GM19099 (cell line): ENCODE results near the gene GP1BA.
A peak's percentile ranks its signal among the peaks of the same experiment; 100 is the strongest.

Source experiments
- POLR2A ChIP-seq: IDR thresholded peaks from 3 replicates; pipeline ENCODE4 v1.6.1; 2011; ENCODE audit warnings: low read depth; ENCODE audit not compliant: insufficient read length; ENCODE audit errors: extremely low read depth

GP1BA gene

GRCh38 chr17:4950746-4951204 is 18.7 kb downstream of the GP1BA start, which contains the start of gene ENO3:
Gene ENO3 (plus strand): TSS chr17:4951119. CDS start chr17:4951830, 711 bp downstream.
- peak; percentile 15 for TF ChIP-seq POLR2A

- TF ChIP-seq POLR2A = no peak
Measured at GRCh38 chr17:4951486-4951885, 19.4 kb downstream of the GP1BA start.

GRCh38 chr17:4953451-4953961 is 21.4 kb downstream of the GP1BA start:
- no peak for TF ChIP-seq POLR2A

GRCh38 chr17:4955091-4955490 is 23.0 kb downstream of the GP1BA start:
- no peak for TF ChIP-seq POLR2A

GRCh38 chr17:4956493-4957061 is 24.5 kb downstream of the GP1BA start:
- TF ChIP-seq POLR2A = no peak

GRCh38 chr17:4958102-4958501 is 26.0 kb downstream of the GP1BA start:
- TF ChIP-seq POLR2A = no peak

- no peak for TF ChIP-seq POLR2A
Measured at GRCh38 chr17:4959261-4959965, 27.3 kb downstream of the GP1BA start.

GRCh38 chr17:4960279-4960922 is 28.3 kb downstream of the GP1BA start:
- TF ChIP-seq POLR2A = no peak

GRCh38 chr17:4965311-4965986 is 33.4 kb downstream of the GP1BA start:
- no peak for TF ChIP-seq POLR2A

GRCh38 chr17:4966844-4967538 is 34.9 kb downstream of the GP1BA start:
- peak; percentile 30 for TF ChIP-seq POLR2A

- peak; percentile 86 for TF ChIP-seq POLR2A
Measured at GRCh38 chr17:4967539-4968485, 35.7 kb downstream of the GP1BA start, which contains the start of gene SPAG7. Gene SPAG7 (minus strand): TSS chr17:4967817. CDS start chr17:4967804, 13 bp downstream.

- no peak for TF ChIP-seq POLR2A
Measured at GRCh38 chr17:4968486-4969046, 36.5 kb downstream of the GP1BA start.

GRCh38 chr17:4969047-4969550 is 37.0 kb downstream of the GP1BA start:
- no peak for TF ChIP-seq POLR2A
